Colonic mucosa (tissue), 4 donors: Measurements from ENCODE around the gene PRL. TPM values are rescaled to one million over a fixed set of nuclear protein-coding genes. Genes with fewer than 3 reads are reported as not detected.

Experiments used
- DNase-seq: peaks from one replicate; pipeline ENCODE4 v3.0.0-alpha.2; 2020
- H3K27ac ChIP-seq: fragments of 200-600 bp; one replicate; pipeline ENCODE4 v1.8.0; 2021
- H3K27me3 ChIP-seq: fragments of 200-600 bp; one replicate; pipeline ENCODE4 v1.8.0; 2021
- H3K36me3 ChIP-seq: fragments of 200-600 bp; one replicate; pipeline ENCODE4 v1.8.0; 2021
- H3K4me1 ChIP-seq: fragments of 200-600 bp; one replicate; pipeline ENCODE4 v1.8.0; 2021; ENCODE audit warnings: mild to moderate bottlenecking
- H3K4me3 ChIP-seq: fragments of 200-600 bp; one replicate; pipeline ENCODE4 v1.8.0; 2021
- H3K9ac ChIP-seq, 2 donors: one replicate each; pipeline ENCODE4 v1.7.0; 2013; ENCODE audit warnings: control low read depth in 2 of 2, low read depth in 2 of 2, low read length in 2 of 2
- H3K9me3 ChIP-seq: fragments of 200-600 bp; one replicate; pipeline ENCODE4 v1.8.0; 2021
- CTCF ChIP-seq: fragments of 200-600 bp; IDR thresholded peaks from one replicate; pipeline ENCODE4 v1.8.0; 2022; ENCODE audit warnings: antibody characterized with exemption, mild to moderate bottlenecking
- intact Hi-C: fragments of 100-400 bp; cut with DNase I; formaldehyde crosslinking; loops from one replicate; pipeline ENCODE4 v1.14.1; 2022
- total RNA-seq, 2 donors: library from RNA; stranded (reverse); fragmentation: NEBNext Ultra II Directional in 1 of 2; extraction: Animal tissue kit (Norgen Biotek cat#: 25700) in 1 of 2; gene quantifications; one replicate each; pipeline ENCODE4 v1.2.1, GENCODE V29; 2021
- donor health status: healthy.
- donor health status: DM: no; HTN: no; CAD: no.
- donor health status: DM: no; HTN: no; CAD: no.

Gene PRL
- total RNA-seq, 2 donors from 2014 or later: not detected

DNA sequence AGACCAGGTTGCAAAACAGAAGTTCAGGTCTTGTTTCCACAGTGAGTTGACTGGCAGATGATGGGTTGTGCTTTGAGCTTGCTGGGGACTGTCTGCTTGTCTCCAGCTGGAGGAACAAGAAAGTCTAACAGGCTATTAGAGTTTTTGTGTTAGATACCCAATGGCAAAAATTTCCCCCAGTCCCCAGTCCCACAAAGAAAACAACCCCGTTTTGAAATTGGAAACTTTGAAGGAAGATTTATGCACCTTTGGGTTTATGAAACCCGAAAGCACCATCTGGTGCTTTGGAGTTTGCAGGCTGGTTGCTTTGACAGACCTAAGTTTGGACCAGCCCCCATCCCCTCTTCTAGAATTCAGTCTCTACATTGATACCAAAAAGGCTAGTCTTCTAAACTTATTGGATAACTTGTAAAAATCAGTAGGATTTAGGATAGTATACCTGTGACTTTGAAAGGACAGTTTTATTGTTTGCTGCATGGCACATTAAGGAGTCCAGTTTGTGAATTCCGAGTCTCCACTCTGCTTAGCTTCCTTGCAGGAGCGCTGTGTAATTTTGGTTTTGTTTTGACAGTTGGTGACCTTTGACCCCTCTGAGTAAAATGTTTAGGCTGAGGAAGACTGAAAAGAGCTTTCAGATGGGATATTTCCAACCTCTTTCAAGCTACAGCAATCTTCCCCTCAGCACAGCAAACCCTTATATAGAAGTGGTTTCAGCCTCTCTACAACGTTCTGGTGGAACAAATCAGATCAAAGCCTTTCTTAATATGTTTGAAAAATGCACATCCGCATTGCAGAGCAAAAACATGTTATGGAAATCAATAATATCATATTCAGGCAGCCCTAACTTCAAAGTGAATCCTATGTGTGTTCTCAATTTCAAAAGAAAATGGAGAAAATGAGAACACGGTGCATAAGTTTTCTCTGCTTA, 25.5 kb upstream of the PRL start:
- no peak for DNase-seq
- Histone ChIP-seq H3K9ac (no peak overlapping the region), H3K4me1 (no peaks in the 10 kb centered on the region), H3K36me3 (no peaks in the 10 kb centered on the region), H3K27me3 (no peaks in the 10 kb centered on the region), H3K9me3 (no peaks in the 10 kb centered on the region), H3K4me3 (no peak overlapping the region), H3K27ac (no peak overlapping the region)
- TF ChIP-seq CTCF: no peak
- intact Hi-C loops: no loop called here

- H3K27me3 ChIP-seq: no peaks in the 10 kb centered on the region
- no peaks in the 10 kb centered on the region for H3K4me1 ChIP-seq
- DNase-seq: no peak
- no peak overlapping the region for H3K9ac ChIP-seq
- H3K36me3 ChIP-seq: no peaks in the 10 kb centered on the region
- intact Hi-C loops: no loop called here
- H3K4me3 ChIP-seq: no peak overlapping the region
- H3K27ac ChIP-seq: no peak overlapping the region
- TF ChIP-seq CTCF: no peak
- H3K9me3 ChIP-seq: no peaks in the 10 kb centered on the region
These were observed 23.9 kb upstream of the PRL start for GRCh38 chr6:22320750-22321149.

DNA sequence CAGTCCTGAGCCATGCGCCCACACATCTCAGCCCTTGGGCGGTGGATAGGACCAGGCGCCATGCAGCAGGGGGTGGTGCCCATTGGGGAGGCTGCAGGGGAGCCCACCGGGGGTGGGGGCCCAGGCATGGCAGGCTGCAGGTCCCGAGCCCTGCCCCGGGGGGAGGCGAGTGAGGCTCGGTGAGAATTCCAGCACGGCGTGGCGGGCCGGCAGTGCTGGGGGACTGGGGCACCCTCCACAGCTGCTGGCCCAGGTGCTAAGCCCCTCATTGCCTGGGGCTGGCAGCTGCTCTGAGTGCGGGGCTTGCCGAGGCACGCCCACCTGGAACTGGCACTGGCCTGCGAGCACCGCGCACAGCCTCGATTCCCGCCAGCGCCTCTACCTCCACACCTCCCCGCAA, 21.6 kb upstream of the PRL start:
- Histone ChIP-seq H3K9ac (no peak overlapping the region), H3K36me3 (no peaks in the 10 kb centered on the region), H3K4me3 (no peak overlapping the region), H3K9me3 (no peaks in the 10 kb centered on the region), H3K27ac (no peak overlapping the region), H3K4me1 (no peaks in the 10 kb centered on the region), H3K27me3 (no peaks in the 10 kb centered on the region)
- no peak for TF ChIP-seq CTCF
- DNase-seq: no peak
- intact Hi-C loops: no loop called here

DNA sequence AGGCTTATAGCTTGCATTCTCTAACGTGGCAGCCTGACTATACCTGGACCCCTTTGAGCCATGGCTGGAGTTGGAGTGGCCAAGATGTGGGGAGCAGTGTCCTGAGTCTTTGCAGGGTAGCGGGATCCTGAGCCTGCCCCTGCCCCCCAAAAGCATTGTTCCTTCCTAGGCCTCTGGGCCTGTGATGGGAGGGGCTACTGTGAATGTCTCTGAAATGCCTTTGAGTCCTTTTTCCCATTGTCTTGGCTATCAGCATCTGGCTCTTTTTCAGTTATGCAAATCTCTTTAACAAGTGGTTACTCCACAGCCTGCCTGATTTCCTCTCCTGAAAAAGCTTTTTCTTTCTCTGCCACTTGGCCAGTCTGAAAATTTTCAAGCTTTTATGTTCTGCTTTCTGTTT, 17.0 kb upstream of the PRL start:
- intact Hi-C loops: no loop called here
- TF ChIP-seq CTCF: no peak
- Histone ChIP-seq H3K27ac (no peak overlapping the region), H3K9me3 (no peaks in the 10 kb centered on the region), H3K36me3 (no peaks in the 10 kb centered on the region), H3K27me3 (no peaks in the 10 kb centered on the region), H3K4me3 (no peak overlapping the region), H3K9ac (no peak overlapping the region), H3K4me1 (no peaks in the 10 kb centered on the region)
- no peak for DNase-seq

- no peak overlapping the region for H3K9ac ChIP-seq
- H3K36me3 ChIP-seq: no peaks in the 10 kb centered on the region
- no peak overlapping the region for H3K4me3 ChIP-seq
- no peak for TF ChIP-seq CTCF
- H3K27ac ChIP-seq: no peak overlapping the region
- intact Hi-C loops: no loop called here
- no peak for DNase-seq
- H3K27me3 ChIP-seq: no peaks in the 10 kb centered on the region
- no peaks in the 10 kb centered on the region for H3K4me1 ChIP-seq
- no peaks in the 10 kb centered on the region for H3K9me3 ChIP-seq
These were observed 12.1 kb upstream of the PRL start for GRCh38 chr6:22308939-22309338.
